Panc1 (cell line): ENCODE measurements around the gene YAP1. TPM values are rescaled to one million over a fixed set of nuclear protein-coding genes. Genes with fewer than 3 reads are reported as not detected.

Experiments
- ATAC-seq: fragments of 200-7000 bp; cut with Tn5 transposase; 2 replicates; pipeline ENCODE4 v1.9.1; 2020; ENCODE audit warnings: mild to moderate bottlenecking, moderate library complexity
- BruUV-seq: library from RNA; stranded (reverse); fragments of 400-500 nt; replicated peaks from 2 replicates; lab custom pipeline; 2021; lab: Mats Ljungman, UMichigan
- CTCF ChIA-PET: fragments of 300-600 bp; sonication (Branson Sonifier 250); formaldehyde crosslinking; loops from one replicate; lab custom pipeline; 2022; ENCODE audit warnings: antibody characterized with exemption; lab: Charles Lee
- POLR2A ChIA-PET: fragments of 300-600 bp; sonication (Branson Sonifier 250); formaldehyde crosslinking; loops from one replicate; lab custom pipeline; 2022; ENCODE audit warnings: antibody characterized with exemption; lab: Charles Lee
- DNase-seq: peaks from one replicate; pipeline ENCODE4 v3.0.0-alpha.2; 2010; ENCODE audit warnings: low read depth, low spot score
- H3K27ac ChIP-seq: 2 replicates; pipeline ENCODE4 v1.5.1; 2011; ENCODE audit warnings: mild to moderate bottlenecking, low read length, inconsistent platforms
- H3K27me3 ChIP-seq: fragments of 200-500 bp; sonication (Bioruptor generic); 2 replicates; pipeline ENCODE4 v1.6.0; 2014; ENCODE audit warnings: low read length, inconsistent platforms; ENCODE audit not compliant: control insufficient read depth, insufficient read depth
- H3K36me3 ChIP-seq: fragments of 200-500 bp; sonication (Bioruptor generic); 2 replicates; pipeline ENCODE4 v1.5.1; 2014; ENCODE audit warnings: inconsistent platforms, mild to moderate bottlenecking, low read length, moderate library complexity; ENCODE audit not compliant: control insufficient read depth, insufficient read depth
- H3K4me1 ChIP-seq: 2 replicates; pipeline ENCODE4 v1.5.1; 2011; ENCODE audit warnings: inconsistent platforms, mild to moderate bottlenecking, low read length, moderate library complexity; ENCODE audit not compliant: control insufficient read depth, insufficient read depth
- H3K4me3 ChIP-seq, 2 experiments: 2 replicates each; pipeline ENCODE4 v1.5.1; 2011 to 2012; ENCODE audit warnings: low read depth in 2 of 2, low read length in 2 of 2, mild to moderate bottlenecking in 2 of 2, inconsistent platforms in 1 of 2, moderate library complexity in 1 of 2
- H3K9me3 ChIP-seq: fragments of 200-500 bp; sonication (Bioruptor generic); 2 replicates; pipeline ENCODE4 v1.5.1; 2014; ENCODE audit warnings: low read depth, mild to moderate bottlenecking, inconsistent platforms, low read length, moderate library complexity; ENCODE audit not compliant: control insufficient read depth, insufficient read depth
- POLR2AphosphoS5 ChIP-seq: IDR thresholded peaks from 2 replicates; pipeline ENCODE4 v1.6.1; 2012; ENCODE audit warnings: mild to moderate bottlenecking, low read depth, low read length, moderate library complexity
- SIN3A ChIP-seq: IDR thresholded peaks from 2 replicates; pipeline ENCODE4 v1.6.1; 2012; ENCODE audit warnings: low read depth, mild to moderate bottlenecking, low read length, moderate library complexity, borderline replicate concordance; ENCODE audit not compliant: insufficient read depth
- TCF7L2 ChIP-seq: IDR thresholded peaks from 2 replicates; pipeline ENCODE4 v1.6.1; 2011; ENCODE audit warnings: mild to moderate bottlenecking, low read depth, low read length, inconsistent platforms
- in situ Hi-C: cut with HindIII; loops from 2 replicates; pipeline ENCODE4 v1.10.0; 2016; ENCODE audit warnings: low sequenced_read_pairs, low pct_unique_long_range_greater_than_20kb
- intact Hi-C: fragments of 100-400 bp; cut with micrococcal nuclease; formaldehyde crosslinking; loops from one replicate; pipeline ENCODE4 v1.10.0; 2022; ENCODE audit not compliant: unreplicated experiment
- total RNA-seq: library from RNA; stranded (reverse); gene quantifications from one replicate; pipeline ENCODE4 v1.2.1, GENCODE V29; 2021; ENCODE audit not compliant: unreplicated experiment
- TF ChIP-seq, protein P1 (sequence below): fragments of 450-650 bp; IDR thresholded peaks from 2 replicates; pipeline ENCODE4 v1.5.1; 2017; ENCODE audit warnings: mild to moderate bottlenecking
- TF ChIP-seq, protein P2 (sequence below), 2 experiments: IDR thresholded peaks; 2 replicates each; pipeline ENCODE4 v1.6.1; 2011 to 2012; ENCODE audit warnings: low read depth in 2 of 2, control low read depth in 1 of 2, low read length in 1 of 2, mild to moderate bottlenecking in 1 of 2, moderate library complexity in 1 of 2; ENCODE audit not compliant: insufficient read depth in 1 of 2

The YAP1 gene
- total RNA-seq, 1 experiment from 2014 or later: 158 TPM

- Histone ChIP-seq H3K36me3 (no peaks in the 10 kb centered on the region), H3K9me3 (no peaks in the 10 kb centered on the region), H3K27me3 (no peaks in the 10 kb centered on the region), H3K4me3 (no peak overlapping the region), H3K27ac (no peak overlapping the region), H3K4me1 (peaks cover 13% of the 10 kb centered on the region)
- DNase-seq (no peak), ATAC-seq (no peak)
- in situ Hi-C loops: no loop called here
- intact Hi-C loops: no loop called here
- TF ChIP-seq, protein P1, sequence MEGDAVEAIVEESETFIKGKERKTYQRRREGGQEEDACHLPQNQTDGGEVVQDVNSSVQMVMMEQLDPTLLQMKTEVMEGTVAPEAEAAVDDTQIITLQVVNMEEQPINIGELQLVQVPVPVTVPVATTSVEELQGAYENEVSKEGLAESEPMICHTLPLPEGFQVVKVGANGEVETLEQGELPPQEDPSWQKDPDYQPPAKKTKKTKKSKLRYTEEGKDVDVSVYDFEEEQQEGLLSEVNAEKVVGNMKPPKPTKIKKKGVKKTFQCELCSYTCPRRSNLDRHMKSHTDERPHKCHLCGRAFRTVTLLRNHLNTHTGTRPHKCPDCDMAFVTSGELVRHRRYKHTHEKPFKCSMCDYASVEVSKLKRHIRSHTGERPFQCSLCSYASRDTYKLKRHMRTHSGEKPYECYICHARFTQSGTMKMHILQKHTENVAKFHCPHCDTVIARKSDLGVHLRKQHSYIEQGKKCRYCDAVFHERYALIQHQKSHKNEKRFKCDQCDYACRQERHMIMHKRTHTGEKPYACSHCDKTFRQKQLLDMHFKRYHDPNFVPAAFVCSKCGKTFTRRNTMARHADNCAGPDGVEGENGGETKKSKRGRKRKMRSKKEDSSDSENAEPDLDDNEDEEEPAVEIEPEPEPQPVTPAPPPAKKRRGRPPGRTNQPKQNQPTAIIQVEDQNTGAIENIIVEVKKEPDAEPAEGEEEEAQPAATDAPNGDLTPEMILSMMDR: no peak
- TF ChIP-seq, protein P2, sequence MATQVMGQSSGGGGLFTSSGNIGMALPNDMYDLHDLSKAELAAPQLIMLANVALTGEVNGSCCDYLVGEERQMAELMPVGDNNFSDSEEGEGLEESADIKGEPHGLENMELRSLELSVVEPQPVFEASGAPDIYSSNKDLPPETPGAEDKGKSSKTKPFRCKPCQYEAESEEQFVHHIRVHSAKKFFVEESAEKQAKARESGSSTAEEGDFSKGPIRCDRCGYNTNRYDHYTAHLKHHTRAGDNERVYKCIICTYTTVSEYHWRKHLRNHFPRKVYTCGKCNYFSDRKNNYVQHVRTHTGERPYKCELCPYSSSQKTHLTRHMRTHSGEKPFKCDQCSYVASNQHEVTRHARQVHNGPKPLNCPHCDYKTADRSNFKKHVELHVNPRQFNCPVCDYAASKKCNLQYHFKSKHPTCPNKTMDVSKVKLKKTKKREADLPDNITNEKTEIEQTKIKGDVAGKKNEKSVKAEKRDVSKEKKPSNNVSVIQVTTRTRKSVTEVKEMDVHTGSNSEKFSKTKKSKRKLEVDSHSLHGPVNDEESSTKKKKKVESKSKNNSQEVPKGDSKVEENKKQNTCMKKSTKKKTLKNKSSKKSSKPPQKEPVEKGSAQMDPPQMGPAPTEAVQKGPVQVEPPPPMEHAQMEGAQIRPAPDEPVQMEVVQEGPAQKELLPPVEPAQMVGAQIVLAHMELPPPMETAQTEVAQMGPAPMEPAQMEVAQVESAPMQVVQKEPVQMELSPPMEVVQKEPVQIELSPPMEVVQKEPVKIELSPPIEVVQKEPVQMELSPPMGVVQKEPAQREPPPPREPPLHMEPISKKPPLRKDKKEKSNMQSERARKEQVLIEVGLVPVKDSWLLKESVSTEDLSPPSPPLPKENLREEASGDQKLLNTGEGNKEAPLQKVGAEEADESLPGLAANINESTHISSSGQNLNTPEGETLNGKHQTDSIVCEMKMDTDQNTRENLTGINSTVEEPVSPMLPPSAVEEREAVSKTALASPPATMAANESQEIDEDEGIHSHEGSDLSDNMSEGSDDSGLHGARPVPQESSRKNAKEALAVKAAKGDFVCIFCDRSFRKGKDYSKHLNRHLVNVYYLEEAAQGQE (IDR thresholded peaks at IDR 0.05; ENCODE audit: insufficient read depth in 1 of 2, low read depth in 2 of 2, low read length in 1 of 2): no peak
- TF ChIP-seq TCF7L2: no peak
- no peak for TF ChIP-seq POLR2AphosphoS5
- no peak for TF ChIP-seq SIN3A
- no TSS peak for BruUV-seq
- POLR2A ChIA-PET: no interaction called here
- CTCF ChIA-PET: no interaction called here
Measured at GRCh38 chr11:102194990-102195389, 84.7 kb downstream of the YAP1 start.

- H3K36me3 ChIP-seq: no peaks in the 10 kb centered on the region
- H3K27me3 ChIP-seq: no peaks in the 10 kb centered on the region
- TF ChIP-seq SIN3A (no peak), TCF7L2 (no peak), POLR2AphosphoS5 (no peak)
- TF ChIP-seq, protein P1: no peak
- TF ChIP-seq, protein P2 (IDR thresholded peaks at IDR 0.05; ENCODE audit: insufficient read depth in 1 of 2, low read depth in 2 of 2, low read length in 1 of 2): no peak
- POLR2A ChIA-PET: no interaction called here
- intact Hi-C loops (no loop called here), in situ Hi-C loops (no loop called here)
- no peaks in the 10 kb centered on the region for H3K9me3 ChIP-seq
- CTCF ChIA-PET: no interaction called here
- no peak overlapping the region for H3K4me3 ChIP-seq
- no peak overlapping the region for H3K27ac ChIP-seq
- DNase-seq: no peak
- peaks cover 13% of the 10 kb centered on the region for H3K4me1 ChIP-seq
- no peak for ATAC-seq
- TSS peak; percentile 0 for BruUV-seq
Measured at GRCh38 chr11:102196351-102196750, 86.1 kb downstream of the YAP1 start.
